NCI-H1694 (cell line): ENCODE results near the gene GRAMD1C.

Experiments used
- DNase-seq: peaks from one replicate; lab custom pipeline; 2025; lab: John Stamatoyannopoulos, UW

Gene GRAMD1C

DNA sequence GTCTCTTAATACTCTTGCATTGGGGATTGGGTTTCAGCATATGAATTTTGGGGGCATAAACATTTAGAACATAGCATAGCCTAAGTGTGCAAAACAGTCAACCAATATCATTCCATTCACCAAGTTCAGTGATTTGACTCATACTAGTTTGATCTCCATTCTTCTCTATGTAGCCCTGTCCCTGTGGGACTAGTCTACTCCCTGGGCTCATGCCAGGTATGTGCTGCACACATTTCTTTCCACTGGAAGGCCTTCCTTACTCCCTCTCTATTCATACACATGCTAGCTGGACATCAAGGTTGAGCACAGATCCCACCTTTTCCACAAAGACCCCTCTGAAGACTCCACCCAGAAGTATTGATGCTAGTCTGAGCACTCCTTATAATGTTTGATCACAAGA lies 114.3 kb downstream of the GRAMD1C start:
- DNase-seq, result no peak

DNA sequence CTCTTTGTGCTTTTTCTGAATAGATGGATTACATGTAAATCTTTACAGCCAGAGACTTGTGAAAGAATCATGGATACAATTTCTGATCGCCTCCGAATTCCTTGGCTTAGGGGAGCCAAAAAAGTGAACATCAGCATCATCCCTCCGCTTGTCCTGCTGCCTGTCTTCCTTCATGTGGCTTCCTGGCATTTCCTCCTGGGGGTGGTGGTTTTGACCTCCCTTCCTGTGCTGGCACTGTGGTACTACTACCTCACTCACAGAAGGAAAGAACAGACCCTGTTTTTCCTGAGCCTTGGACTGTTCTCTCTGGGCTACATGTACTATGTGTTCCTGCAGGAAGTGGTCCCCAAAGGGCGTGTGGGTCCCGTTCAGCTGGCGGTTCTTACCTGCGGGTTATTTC lies 115.1 kb downstream of the GRAMD1C start:
- no peak for DNase-seq

DNA sequence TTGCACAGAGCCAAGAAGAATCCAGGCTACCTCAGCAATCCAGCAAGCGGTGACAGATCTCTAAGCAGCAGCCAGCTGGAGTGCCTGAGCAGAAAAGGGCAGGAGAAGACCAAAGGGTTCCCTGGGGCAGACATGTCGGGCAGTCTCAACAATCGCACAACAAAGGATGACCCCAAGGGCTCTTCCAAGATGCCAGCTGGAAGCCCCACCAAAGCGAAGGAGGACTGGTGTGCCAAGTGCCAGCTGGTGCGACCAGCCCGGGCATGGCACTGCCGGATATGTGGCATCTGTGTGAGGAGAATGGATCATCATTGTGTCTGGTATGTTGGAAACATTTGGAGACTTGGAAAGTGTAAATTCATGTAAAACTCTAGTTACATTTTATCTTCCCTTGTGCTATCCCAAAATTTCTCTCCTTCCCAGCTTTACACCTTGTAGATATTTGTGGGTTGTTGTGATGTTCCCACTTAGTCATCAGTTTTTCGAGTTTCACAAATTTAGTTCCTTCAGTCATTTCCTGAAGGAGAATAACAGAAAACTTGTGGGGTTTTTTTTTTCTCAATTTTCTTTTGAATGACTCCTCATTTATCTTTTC lies 115.6 kb downstream of the GRAMD1C start:
- peak; percentile 40 for DNase-seq

DNA sequence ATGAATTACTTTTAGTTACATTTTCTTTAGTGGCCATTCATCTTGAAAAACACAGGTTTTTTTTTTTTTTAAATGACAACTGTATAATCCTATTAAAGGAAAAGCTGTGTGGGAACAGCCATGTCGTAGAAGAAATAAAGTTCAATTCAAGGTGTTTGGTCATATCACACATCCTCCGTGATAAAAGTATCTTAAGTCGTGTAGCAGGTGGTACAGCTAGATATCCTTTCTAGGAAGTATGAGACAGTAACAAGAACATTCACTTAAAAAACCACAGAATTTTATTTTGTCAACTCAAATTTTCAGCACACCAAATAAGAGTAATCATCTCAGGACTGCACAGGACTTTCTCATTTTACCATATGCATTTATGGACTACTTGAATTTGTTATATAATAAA lies 125.3 kb downstream of the GRAMD1C start:
- no peak for DNase-seq

DNA sequence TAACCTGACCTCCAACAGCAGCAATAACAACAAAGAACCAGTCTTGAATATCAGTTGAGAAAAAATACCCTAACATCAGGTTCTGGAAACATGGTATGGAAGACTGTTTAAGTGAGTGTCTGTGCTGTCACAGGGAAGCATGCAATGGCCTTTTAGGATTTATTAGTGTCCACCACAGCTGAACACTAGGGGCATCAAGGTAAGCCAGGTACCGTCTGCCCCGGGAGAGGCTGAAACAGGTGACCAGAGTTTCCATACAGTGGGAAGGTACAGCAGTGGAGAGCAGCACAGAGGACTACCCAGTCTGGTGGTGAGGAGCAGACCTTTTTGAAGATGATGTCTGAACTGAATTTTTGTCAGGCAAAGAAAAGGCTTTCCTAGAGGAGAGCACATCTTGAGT lies 127.6 kb downstream of the GRAMD1C start:
- no peak for DNase-seq

DNA sequence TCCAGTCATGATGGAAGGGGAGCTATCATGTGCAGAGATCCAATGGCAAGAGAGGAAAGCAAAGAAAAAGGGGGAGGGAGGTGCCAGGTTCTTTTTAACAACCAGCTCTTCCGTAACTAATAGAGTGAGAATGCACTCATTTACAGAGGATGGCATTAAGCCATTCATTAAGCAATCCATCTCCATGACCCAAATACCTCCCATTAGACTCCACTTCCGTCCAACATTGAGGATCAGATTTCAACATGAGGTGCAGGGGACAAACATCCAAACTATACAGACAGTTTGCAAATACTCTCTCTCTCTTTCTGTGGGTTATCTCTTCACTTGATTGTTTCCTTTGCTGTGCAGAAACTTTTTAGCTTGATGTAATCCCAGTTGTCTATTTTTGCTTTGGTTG lies 130.4 kb downstream of the GRAMD1C start:
- no peak for DNase-seq

DNA sequence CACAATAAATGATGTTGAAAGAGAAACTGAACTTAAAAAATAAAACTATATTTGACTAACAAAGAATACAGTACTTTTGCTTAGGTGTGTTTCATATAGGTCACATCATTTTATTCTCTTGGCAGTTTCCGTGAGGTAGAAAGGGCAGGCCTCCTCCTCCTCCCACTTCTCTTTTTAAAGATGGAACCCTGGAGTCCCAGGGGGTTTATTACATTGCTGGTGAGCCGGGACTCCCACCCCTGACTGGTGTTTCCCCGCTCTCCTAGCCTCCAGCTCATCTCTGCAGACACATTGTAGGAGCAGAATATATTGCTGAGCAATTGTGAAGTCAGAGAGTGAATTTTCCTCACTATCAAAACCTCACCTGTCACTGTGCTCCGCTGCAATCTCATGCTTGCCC lies 139.2 kb downstream of the GRAMD1C start:
- DNase-seq, result no peak

DNA sequence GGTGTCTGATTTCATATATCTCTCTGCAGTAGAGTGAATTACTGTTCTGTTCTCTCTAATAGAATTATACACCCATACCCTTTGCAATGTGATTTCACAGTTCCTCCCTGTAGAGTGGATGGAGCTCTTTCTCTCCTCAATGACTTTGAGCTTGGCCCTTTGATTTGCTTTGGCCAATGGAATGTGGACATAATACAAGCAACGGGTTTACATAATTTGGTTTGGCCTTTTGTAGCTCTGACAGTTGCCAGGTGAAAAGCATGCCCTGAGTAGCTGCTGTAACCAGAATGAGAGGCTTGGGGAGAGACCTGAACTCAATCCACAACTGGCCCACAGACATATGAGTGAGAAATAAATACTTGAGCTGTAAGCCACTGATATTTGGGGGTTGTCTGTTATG lies 141.3 kb downstream of the GRAMD1C start:
- DNase-seq, result no peak

DNA sequence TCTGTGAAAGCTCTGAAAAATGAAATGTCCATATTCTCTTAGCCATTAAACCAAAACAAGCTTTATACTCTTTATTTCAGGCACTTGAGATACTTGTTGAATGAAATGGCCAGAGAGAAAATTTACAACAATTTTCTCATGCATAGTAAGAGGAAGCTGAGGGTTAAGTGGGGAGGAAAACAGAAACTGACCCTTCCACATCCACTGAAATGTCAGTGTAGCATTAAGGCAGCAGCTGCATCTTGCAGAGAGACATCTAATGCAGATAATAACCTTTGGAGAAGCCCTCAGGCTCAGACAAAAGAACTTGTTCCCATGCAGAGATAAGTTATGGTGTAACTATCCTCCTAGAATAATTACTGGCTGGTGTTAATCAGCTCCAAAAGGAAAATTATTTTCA lies 143.2 kb downstream of the GRAMD1C start:
- no peak for DNase-seq

DNA sequence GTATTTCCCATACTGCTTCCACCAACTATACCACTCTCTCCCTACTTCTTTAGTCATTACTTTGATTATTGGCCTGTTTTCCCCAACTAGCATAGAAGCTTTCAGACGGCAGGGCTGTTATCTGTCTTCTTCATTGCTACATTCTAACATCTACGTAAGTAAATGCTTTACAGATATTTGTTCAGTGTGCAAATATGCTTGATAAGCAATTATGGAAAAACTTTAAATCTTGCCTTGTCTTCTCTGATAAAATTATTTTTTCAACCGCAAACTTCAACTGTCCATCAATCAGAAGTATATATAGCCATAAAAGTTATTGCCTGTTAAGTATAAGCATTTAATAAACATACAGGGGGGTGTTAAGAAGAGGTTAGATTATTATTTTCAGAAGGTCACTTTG lies 145.0 kb downstream of the GRAMD1C start:
- DNase-seq, result no peak

DNA sequence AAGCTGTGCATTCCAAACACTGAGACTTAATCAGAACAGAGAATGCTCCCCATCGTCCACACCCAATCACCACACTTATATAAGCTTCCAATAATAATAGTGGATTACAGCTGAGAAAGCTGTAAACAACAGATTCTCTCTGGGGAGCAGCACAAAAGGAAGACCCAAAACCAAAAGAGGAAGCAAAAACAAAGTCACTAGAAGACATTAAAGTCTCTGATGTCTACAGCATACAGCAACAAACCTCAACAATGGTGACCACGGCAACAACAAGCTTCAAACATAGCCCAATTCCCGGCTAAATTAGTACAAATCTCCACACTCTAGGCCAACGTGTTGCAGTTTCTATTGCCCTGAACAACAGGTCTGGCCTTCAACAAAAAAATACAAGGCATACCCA lies 147.0 kb downstream of the GRAMD1C start:
- DNase-seq, result no peak
